ENCODE measurements around the gene FFAR1. TPM values are rescaled to one million over a fixed set of nuclear protein-coding genes. Genes with fewer than 3 reads are reported as not detected.
A peak's percentile ranks its signal among the peaks of the same experiment; 100 is the strongest.

The FFAR1 gene
- polyA plus RNA-seq, 4 donors = 0.06 to 0.87 (median 0.64) TPM

- no peak for DNase-seq (ENCODE audit: low read depth in 4 of 4, low spot score in 2 of 4)
These were observed 7.3 kb upstream of the FFAR1 start for GRCh38 chr19:35340431-35340830.

- DNase-seq (ENCODE audit: low read depth in 4 of 4, low spot score in 2 of 4) = no peak
These were observed 6.7 kb upstream of the FFAR1 start for GRCh38 chr19:35341006-35341405.

GRCh38 chr19:35341565-35342225 is 6.0 kb upstream of the FFAR1 start:
- no peak for DNase-seq (ENCODE audit: low read depth in 4 of 4, low spot score in 2 of 4)

GRCh38 chr19:35342430-35342829 is 5.3 kb upstream of the FFAR1 start:
- DNase-seq (ENCODE audit: low read depth in 4 of 4, low spot score in 2 of 4) = no peak

DNA sequence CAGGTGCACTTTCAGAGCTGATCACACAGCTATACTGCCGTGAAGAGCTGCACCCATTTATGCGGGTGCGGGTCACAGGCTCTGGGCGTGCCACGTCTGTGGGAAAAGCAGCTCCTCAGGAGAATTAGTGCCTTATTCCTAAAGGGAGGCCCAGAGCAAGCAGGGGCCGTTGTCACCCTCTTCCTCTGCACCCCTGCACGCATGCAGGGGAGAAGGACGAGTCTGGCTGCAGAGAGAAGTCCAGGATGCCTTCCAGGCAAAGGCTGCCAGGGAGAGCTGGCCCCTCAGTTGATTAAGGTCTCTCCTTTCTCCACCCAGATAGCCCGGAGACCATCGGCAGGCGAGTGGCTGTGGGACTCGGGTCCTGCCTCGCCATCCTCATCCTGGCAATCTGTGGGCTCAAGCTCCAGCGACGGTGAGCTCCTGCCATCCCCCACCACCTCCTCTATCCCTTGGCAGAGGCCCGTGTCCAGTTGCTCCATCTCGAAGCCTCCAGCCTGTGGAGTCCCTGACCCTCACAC is 3.1 kb upstream of the FFAR1 start:
- DNase-seq (ENCODE audit: low read depth in 4 of 4, low spot score in 2 of 4) = no peak

GRCh38 chr19:35345671-35346111 is 2.0 kb upstream of the FFAR1 start:
- no peak for DNase-seq (ENCODE audit: low read depth in 4 of 4, low spot score in 2 of 4)

GRCh38 chr19:35346193-35347052 is 1.3 kb upstream of the FFAR1 start:
- no peak for DNase-seq (ENCODE audit: low read depth in 4 of 4, low spot score in 2 of 4)

DNA sequence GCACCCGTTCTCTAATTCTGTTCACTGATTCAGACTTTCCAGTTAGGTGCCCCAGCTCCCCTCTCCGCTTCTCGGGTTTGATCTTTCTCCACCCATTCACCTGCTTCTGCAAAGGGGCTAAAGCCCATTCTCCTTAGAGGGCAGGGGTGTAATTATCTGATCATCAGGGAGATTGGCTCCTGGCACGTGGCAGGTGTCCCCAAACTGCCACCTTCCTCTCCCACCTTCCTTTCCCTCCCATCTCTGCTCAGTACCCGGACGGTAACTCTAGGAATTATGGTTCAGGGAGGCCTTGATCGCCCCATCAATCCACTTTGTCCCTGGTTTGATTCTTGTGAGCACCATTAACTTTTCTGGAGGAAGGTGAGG is 212 bp downstream of the FFAR1 start:
- DNase-seq (ENCODE audit: low read depth in 4 of 4, low spot score in 2 of 4) = no peak

GRCh38 chr19:35348911-35349611 is 1.4 kb downstream of the FFAR1 start:
- DNase-seq (ENCODE audit: low read depth in 4 of 4, low spot score in 2 of 4) = no peak

DNA sequence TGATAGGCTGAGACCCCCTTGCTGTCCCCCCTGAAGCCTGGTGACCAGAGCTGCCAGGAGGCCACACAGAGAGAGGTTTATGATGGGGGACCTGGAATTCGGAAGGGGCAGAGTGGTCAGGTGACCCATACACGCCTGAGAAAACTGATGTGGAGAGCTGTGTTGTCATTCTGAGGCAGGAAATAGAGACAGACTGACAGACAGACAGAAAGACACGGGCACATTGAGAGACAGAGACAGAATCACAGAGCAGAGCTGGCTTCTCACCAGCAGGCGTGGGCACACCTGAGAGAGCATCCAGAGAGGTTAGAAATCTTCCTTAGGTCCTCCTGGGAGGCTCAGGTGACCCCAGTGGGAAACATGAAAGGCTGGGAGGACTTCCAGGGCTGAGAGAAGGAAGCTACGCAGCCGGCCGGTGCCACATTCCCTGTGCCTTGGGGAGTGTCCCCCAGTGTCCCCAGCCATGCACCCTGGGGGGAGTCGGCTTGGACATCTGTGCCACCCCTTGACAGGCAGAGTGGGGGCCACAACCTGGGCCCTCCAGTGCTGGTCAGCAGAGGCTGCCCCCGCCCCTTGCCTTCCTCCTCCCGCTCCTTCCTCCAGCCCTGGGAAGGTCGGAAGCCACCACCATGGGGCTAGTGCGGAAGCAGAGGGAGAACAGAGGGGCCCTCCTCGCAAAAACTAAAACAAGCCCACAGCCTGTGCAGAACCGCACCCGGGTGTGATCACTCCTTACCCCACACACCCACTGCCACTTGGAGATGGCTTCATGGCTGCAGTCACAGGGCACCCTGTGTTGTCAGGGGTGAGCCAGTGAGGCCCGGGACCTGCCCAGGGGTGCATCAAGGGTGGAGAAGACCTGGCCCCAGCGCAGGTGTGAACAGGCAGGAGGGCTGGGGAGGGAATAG is 2.2 kb downstream of the FFAR1 start:
- DNase-seq (ENCODE audit: low read depth in 4 of 4, low spot score in 2 of 4) = no peak

- DNase-seq (ENCODE audit: low read depth in 4 of 4, low spot score in 2 of 4) = no peak
These were observed 2.9 kb downstream of the FFAR1 start for GRCh38 chr19:35350591-35350990.

- DNase-seq (ENCODE audit: low read depth in 4 of 4, low spot score in 2 of 4) = no peak
These were observed 3.9 kb downstream of the FFAR1 start for GRCh38 chr19:35351411-35352176.

DNA sequence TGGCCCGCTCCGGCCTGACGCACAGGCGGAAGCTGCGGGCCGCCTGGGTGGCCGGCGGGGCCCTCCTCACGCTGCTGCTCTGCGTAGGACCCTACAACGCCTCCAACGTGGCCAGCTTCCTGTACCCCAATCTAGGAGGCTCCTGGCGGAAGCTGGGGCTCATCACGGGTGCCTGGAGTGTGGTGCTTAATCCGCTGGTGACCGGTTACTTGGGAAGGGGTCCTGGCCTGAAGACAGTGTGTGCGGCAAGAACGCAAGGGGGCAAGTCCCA is 4.4 kb downstream of the FFAR1 start:
- no peak for DNase-seq (ENCODE audit: low read depth in 4 of 4, low spot score in 2 of 4)

- DNase-seq (ENCODE audit: low read depth in 4 of 4, low spot score in 2 of 4) = peak in 3 of 4 donors; percentile 46 to 61 (median 51)
These were observed 5.0 kb downstream of the FFAR1 start for GRCh38 chr19:35352448-35353304.

GRCh38 chr19:35353635-35354034 is 5.9 kb downstream of the FFAR1 start:
- DNase-seq (ENCODE audit: low read depth in 4 of 4, low spot score in 2 of 4) = no peak

- no peak for DNase-seq (ENCODE audit: low read depth in 4 of 4, low spot score in 2 of 4)
These were observed 7.2 kb downstream of the FFAR1 start for GRCh38 chr19:35354898-35355297.

GRCh38 chr19:35355791-35356460 is 8.2 kb downstream of the FFAR1 start:
- no peak for DNase-seq (ENCODE audit: low read depth in 4 of 4, low spot score in 2 of 4)

DNA sequence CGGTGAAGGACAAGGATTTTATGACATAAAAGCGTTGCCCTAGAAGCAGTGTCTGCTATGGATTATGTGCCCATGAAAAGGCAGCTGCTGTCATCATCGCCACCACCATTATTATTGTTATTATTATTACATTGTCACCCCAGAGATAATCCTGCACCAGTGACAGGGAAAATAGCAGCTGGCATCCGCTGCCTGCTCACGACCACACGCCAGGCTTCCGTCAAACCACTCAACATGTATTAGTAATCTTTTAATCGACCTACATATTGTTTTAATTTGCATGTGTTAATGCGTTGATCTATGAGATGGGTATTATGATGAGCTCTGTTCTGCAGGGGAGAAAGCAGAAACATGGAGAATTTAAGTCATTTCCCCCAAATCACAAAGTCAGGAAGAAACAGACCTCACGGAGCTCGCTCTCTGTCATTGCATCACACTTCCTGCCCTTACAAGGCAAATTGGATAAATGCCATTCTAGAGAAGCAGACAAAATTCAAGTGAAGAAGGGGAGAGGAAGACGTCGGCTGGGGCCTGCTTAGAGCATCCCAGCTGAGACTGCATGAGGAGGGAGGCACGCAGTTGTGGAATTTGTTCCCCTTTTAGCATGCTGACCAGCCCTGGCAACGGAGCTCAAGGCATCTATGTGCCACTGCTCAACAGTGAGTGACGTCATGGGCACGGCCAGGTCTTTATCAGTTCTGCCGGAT is 10.3 kb downstream of the FFAR1 start, which contains the start of gene FFAR3:
Gene FFAR3, plus strand, starts transcription at position 594 of the 707 bp plus-strand sequence. CDS start 431 bp downstream, outside the sequence.
- no peak for DNase-seq (ENCODE audit: low read depth in 4 of 4, low spot score in 2 of 4)

Data from left renal cortex interstitium (tissue), 4 donors.